H9 (cell line): Measurements from ENCODE around the gene TMEM95. TPM values are rescaled to one million over a fixed set of nuclear protein-coding genes. Genes with fewer than 3 reads are reported as not detected.

Source experiments
- DNase-seq: peaks from one replicate; pipeline ENCODE4 v3.0.0-alpha.2; 2017
- H2AFZ ChIP-seq: one replicate; pipeline ENCODE4 v1.6.1; 2013; ENCODE audit warnings: mild to moderate bottlenecking, low read length, control low read depth, moderate library complexity
- H2AK5ac ChIP-seq: 2 replicates; pipeline ENCODE4 v1.6.1; 2013; ENCODE audit warnings: low read length, control low read depth, mixed read lengths; ENCODE audit not compliant: insufficient read length
- H2BK120ac ChIP-seq: one replicate; pipeline ENCODE4 v1.6.1; 2013; ENCODE audit warnings: low read depth, mild to moderate bottlenecking, low read length, control low read depth, inconsistent platforms; ENCODE audit not compliant: poor library complexity, severe bottlenecking
- H2BK12ac ChIP-seq: 2 replicates; pipeline ENCODE4 v1.6.1; 2013; ENCODE audit warnings: low read length, control low read depth, mixed read lengths, low read depth; ENCODE audit not compliant: insufficient read length
- H2BK15ac ChIP-seq: 2 replicates; pipeline ENCODE4 v1.6.1; 2013; ENCODE audit warnings: low read depth, low read length, control low read depth
- H2BK20ac ChIP-seq: one replicate; pipeline ENCODE4 v1.6.1; 2013; ENCODE audit warnings: low read depth, mild to moderate bottlenecking, low read length, control low read depth, inconsistent platforms; ENCODE audit not compliant: poor library complexity, severe bottlenecking
- H2BK5ac ChIP-seq: 2 replicates; pipeline ENCODE4 v1.6.1; 2013; ENCODE audit warnings: low read length, control low read depth, mixed read lengths; ENCODE audit not compliant: insufficient read length
- H3K14ac ChIP-seq: 2 replicates; pipeline ENCODE4 v1.6.1; 2013; ENCODE audit warnings: low read length, control low read depth; ENCODE audit not compliant: insufficient read depth
- H3K18ac ChIP-seq: 2 replicates; pipeline ENCODE4 v1.6.1; 2013; ENCODE audit warnings: low read depth, mild to moderate bottlenecking, mixed read lengths, low read length, control low read depth; ENCODE audit not compliant: insufficient read length
- H3K23ac ChIP-seq: 2 replicates; pipeline ENCODE4 v1.6.1; 2013; ENCODE audit warnings: low read length, control low read depth, mixed read lengths, low read depth; ENCODE audit not compliant: insufficient read length
- H3K23me2 ChIP-seq: 2 replicates; pipeline ENCODE4 v1.6.1; 2013; ENCODE audit warnings: low read depth, mild to moderate bottlenecking, mixed read lengths, low read length, control low read depth; ENCODE audit not compliant: insufficient read length, poor library complexity, severe bottlenecking
- H3K27ac ChIP-seq: 2 replicates; pipeline ENCODE4 v1.5.1; 2013; ENCODE audit warnings: low read length, control low read depth, mixed read lengths, low read depth; ENCODE audit not compliant: insufficient read length
- H3K27me3 ChIP-seq: 2 replicates; pipeline ENCODE4 v1.6.1; 2013; ENCODE audit warnings: low read length, control low read depth, inconsistent platforms; ENCODE audit not compliant: insufficient read depth
- H3K4ac ChIP-seq: 2 replicates; pipeline ENCODE4 v1.6.1; 2013; ENCODE audit warnings: low read depth, mild to moderate bottlenecking, control low read depth, inconsistent platforms, low read length, moderate library complexity
- H3K4me1 ChIP-seq: 2 replicates; pipeline ENCODE4 v1.6.1; 2013; ENCODE audit warnings: low read length, control low read depth, inconsistent platforms; ENCODE audit not compliant: insufficient read depth
- H3K4me2 ChIP-seq: 2 replicates; pipeline ENCODE4 v1.6.1; 2013; ENCODE audit warnings: low read length, control low read depth, mixed read lengths; ENCODE audit not compliant: insufficient read length, insufficient read depth
- H3K56ac ChIP-seq: 2 replicates; pipeline ENCODE4 v1.6.1; 2013; ENCODE audit warnings: low read depth, mild to moderate bottlenecking, mixed read lengths, low read length, control low read depth; ENCODE audit not compliant: insufficient read length
- H3K79me1 ChIP-seq: 2 replicates; pipeline ENCODE4 v1.6.1; 2013; ENCODE audit warnings: low read depth, mild to moderate bottlenecking, moderate library complexity, low read length, control low read depth, inconsistent platforms; ENCODE audit not compliant: insufficient read depth, poor library complexity, severe bottlenecking
- H3K79me2 ChIP-seq: 2 replicates; pipeline ENCODE4 v1.6.1; 2013; ENCODE audit warnings: low read length, control low read depth, inconsistent platforms; ENCODE audit not compliant: insufficient read depth
- H3K9ac ChIP-seq: 2 replicates; pipeline ENCODE4 v1.6.1; 2013; ENCODE audit warnings: low read length, control low read depth, mixed read lengths; ENCODE audit not compliant: insufficient read length; ENCODE audit errors: extremely low read depth
- H3K9me3 ChIP-seq: one replicate; pipeline ENCODE4 v1.6.1; 2013; ENCODE audit warnings: low read depth, low read length, inconsistent platforms; ENCODE audit not compliant: control insufficient read depth
- H3T11ph ChIP-seq: one replicate; pipeline ENCODE4 v1.6.1; 2013; ENCODE audit warnings: mild to moderate bottlenecking, low read length, control low read depth, inconsistent platforms
- H4K20me1 ChIP-seq: one replicate; pipeline ENCODE4 v1.6.1; 2013; ENCODE audit not compliant: control insufficient read depth, insufficient read length, insufficient read depth
- H4K5ac ChIP-seq: 2 replicates; pipeline ENCODE4 v1.6.1; 2013; ENCODE audit warnings: low read depth, mild to moderate bottlenecking, mixed read lengths, low read length, control low read depth; ENCODE audit not compliant: insufficient read length
- H4K8ac ChIP-seq: replicated peaks from 2 replicates; pipeline ENCODE4 v1.6.1; 2013; ENCODE audit warnings: low read length, control low read depth, mixed read lengths, low read depth; ENCODE audit not compliant: insufficient read length
- H4K91ac ChIP-seq: 2 replicates; pipeline ENCODE4 v1.6.1; 2013; ENCODE audit warnings: low read depth, mild to moderate bottlenecking, moderate library complexity, mixed read lengths, low read length, control low read depth; ENCODE audit not compliant: insufficient read length
- H3K27ac Mint-ChIP-seq, 3 experiments: 2 replicates in 2 of 3; 3 replicates in 1 of 3; pipeline ENCODE4 v1.8.0; 2020 to 2021; ENCODE audit warnings: mixed read lengths in 3 of 3, mild to moderate bottlenecking in 1 of 3, moderate library complexity in 1 of 3
- H3K27me3 Mint-ChIP-seq: 2 replicates; pipeline ENCODE4 v1.8.0; 2021; ENCODE audit warnings: low read depth, mild to moderate bottlenecking, moderate library complexity, mixed read lengths
- H3K36me3 Mint-ChIP-seq, 3 experiments: 2 replicates in 2 of 3; 3 replicates in 1 of 3; pipeline ENCODE4 v1.8.0; 2020 to 2021; ENCODE audit warnings: low read depth in 3 of 3, mixed read lengths in 3 of 3; ENCODE audit not compliant: insufficient read depth in 1 of 3
- H3K4me1 Mint-ChIP-seq, 2 experiments: 2 replicates each; pipeline ENCODE4 v1.8.0; 2020; ENCODE audit warnings: mixed read lengths in 2 of 2
- H3K4me3 Mint-ChIP-seq, 2 experiments: 2 replicates in 1 of 2; 3 replicates in 1 of 2; pipeline ENCODE4 v1.8.0; 2020 to 2021; ENCODE audit warnings: mild to moderate bottlenecking in 2 of 2, mixed read lengths in 2 of 2, moderate library complexity in 1 of 2
- H3K9me3 Mint-ChIP-seq, 2 experiments: 2 replicates in 1 of 2; 3 replicates in 1 of 2; pipeline ENCODE4 v1.8.0; 2020; ENCODE audit warnings: mild to moderate bottlenecking in 2 of 2, mixed read lengths in 2 of 2, moderate library complexity in 1 of 2
- CTCF ChIP-seq: fragments of 200-600 bp; sonication (generic); conservative IDR thresholded peaks from 3 replicates; pipeline ENCODE4 v1.8.0; 2021; ENCODE audit warnings: antibody characterized with exemption, mild to moderate bottlenecking
- WGBS: extraction: QIAGEN DNeasy Blood & Tissue Kit; methylation state at CpG from one replicate; pipeline ENCODE4 v1.1.7; 2013; ENCODE audit warnings: missing lambda C conversion rate, low lambda C conversion rate, mixed read lengths; ENCODE audit not compliant: insufficient read length; ENCODE audit errors: extremely low coverage; 5-methylcytosine and 5-hydroxymethylcytosine counted together
- total RNA-seq: library from RNA; stranded (reverse); gene quantifications from 2 replicates; pipeline ENCODE4 v1.2.1, GENCODE V29; 2021

TMEM95 gene
- total RNA-seq, 1 experiment from 2014 or later = not detected

- Histone ChIP-seq H4K91ac (no peak overlapping the region), H3K14ac (peak overlapping the region; percentile 82), H3T11ph (no peak overlapping the region), H2AFZ (no peak overlapping the region), H3K79me1 (no peaks in the 10 kb centered on the region), H2BK12ac (no peak overlapping the region), H3K56ac (no peak overlapping the region), H3K23me2 (peaks cover 14% of the 10 kb centered on the region), H2AK5ac (no peak overlapping the region), H2BK20ac (no peak overlapping the region), H3K9ac (no peak overlapping the region), H3K27ac (no peak overlapping the region), H3K9me3 (no peaks in the 10 kb centered on the region), H2BK5ac (no peak overlapping the region), H3K23ac (no peak overlapping the region), H3K18ac (peak overlapping the region; percentile 86), H2BK120ac (no peak overlapping the region), H4K5ac (no peak overlapping the region), H3K4me2 (peak overlapping the region; percentile 54), H3K79me2 (peaks cover 2% of the 10 kb centered on the region; the same call in 1 of the 2 replicates), H3K27me3 (no peaks in the 10 kb centered on the region), H2BK15ac (no peak overlapping the region), H4K8ac (no peak overlapping the region), H3K4ac (no peak overlapping the region), H4K20me1 (no peaks in the 10 kb centered on the region), H3K4me1 (no peaks in the 10 kb centered on the region)
- DNase-seq = no peak
- Mint-ChIP-seq H3K27ac (peak overlapping the region in 2 of 3 experiments; percentile 40 to 81; a peak in 2 of 7 replicates), H3K4me3 (peak overlapping the region; percentile 88 to 97), H3K4me1 (peaks cover 22 to 28% of the 10 kb centered on the region in 2 experiments), H3K27me3 (no peaks in the 10 kb centered on the region; the same call in 1 of the 2 replicates), H3K9me3 (no peaks in the 10 kb centered on the region), H3K36me3 (peaks cover 1 to 13% (median 10%) of the 10 kb centered on the region in 3 experiments; a peak in 5 of 7 replicates)
- no CpG with 5 or more reads among the region's 13 CpGs for WGBS
- TF ChIP-seq CTCF = no peak
Observed at GRCh38 chr17:7330638-7331015, 24.3 kb upstream of the TMEM95 start.
